GM12801 (cell line): Measurements from ENCODE around the gene OR2L8.

Experiments used
- CTCF ChIP-seq: IDR thresholded peaks from one replicate; pipeline ENCODE4 v1.5.1; 2011; ENCODE audit warnings: control low read depth; ENCODE audit not compliant: insufficient read length; ENCODE audit errors: extremely low read depth

The OR2L8 gene

GRCh38 chr1:247942624-247943023 lies 6.0 kb upstream of the OR2L8 start:
- TF ChIP-seq CTCF: no peak

GRCh38 chr1:247953408-247953807 lies 4.8 kb downstream of the OR2L8 start:
- no peak for TF ChIP-seq CTCF

GRCh38 chr1:247961791-247962190 lies 13.1 kb downstream of the OR2L8 start:
- TF ChIP-seq CTCF: no peak

- no peak for TF ChIP-seq CTCF
Observed at GRCh38 chr1:247962911-247963588, 14.4 kb downstream of the OR2L8 start.

GRCh38 chr1:247964933-247965332 lies 16.3 kb downstream of the OR2L8 start, which contains the start of gene OR2AK2:
OR2AK2 (plus strand) TSS chr1:247965233; CDS start chr1:247965377, 144 bp downstream.
- no peak for TF ChIP-seq CTCF

GRCh38 chr1:247966532-247967204 lies 18.0 kb downstream of the OR2L8 start:
- TF ChIP-seq CTCF: no peak

- no peak for TF ChIP-seq CTCF
Observed at GRCh38 chr1:247992986-247993385, 44.3 kb downstream of the OR2L8 start.
